ENCODE measurements around the gene DNAH12. TPM values are rescaled to one million over a fixed set of nuclear protein-coding genes. Genes with fewer than 3 reads are reported as not detected.

DNAH12 gene, protein sequence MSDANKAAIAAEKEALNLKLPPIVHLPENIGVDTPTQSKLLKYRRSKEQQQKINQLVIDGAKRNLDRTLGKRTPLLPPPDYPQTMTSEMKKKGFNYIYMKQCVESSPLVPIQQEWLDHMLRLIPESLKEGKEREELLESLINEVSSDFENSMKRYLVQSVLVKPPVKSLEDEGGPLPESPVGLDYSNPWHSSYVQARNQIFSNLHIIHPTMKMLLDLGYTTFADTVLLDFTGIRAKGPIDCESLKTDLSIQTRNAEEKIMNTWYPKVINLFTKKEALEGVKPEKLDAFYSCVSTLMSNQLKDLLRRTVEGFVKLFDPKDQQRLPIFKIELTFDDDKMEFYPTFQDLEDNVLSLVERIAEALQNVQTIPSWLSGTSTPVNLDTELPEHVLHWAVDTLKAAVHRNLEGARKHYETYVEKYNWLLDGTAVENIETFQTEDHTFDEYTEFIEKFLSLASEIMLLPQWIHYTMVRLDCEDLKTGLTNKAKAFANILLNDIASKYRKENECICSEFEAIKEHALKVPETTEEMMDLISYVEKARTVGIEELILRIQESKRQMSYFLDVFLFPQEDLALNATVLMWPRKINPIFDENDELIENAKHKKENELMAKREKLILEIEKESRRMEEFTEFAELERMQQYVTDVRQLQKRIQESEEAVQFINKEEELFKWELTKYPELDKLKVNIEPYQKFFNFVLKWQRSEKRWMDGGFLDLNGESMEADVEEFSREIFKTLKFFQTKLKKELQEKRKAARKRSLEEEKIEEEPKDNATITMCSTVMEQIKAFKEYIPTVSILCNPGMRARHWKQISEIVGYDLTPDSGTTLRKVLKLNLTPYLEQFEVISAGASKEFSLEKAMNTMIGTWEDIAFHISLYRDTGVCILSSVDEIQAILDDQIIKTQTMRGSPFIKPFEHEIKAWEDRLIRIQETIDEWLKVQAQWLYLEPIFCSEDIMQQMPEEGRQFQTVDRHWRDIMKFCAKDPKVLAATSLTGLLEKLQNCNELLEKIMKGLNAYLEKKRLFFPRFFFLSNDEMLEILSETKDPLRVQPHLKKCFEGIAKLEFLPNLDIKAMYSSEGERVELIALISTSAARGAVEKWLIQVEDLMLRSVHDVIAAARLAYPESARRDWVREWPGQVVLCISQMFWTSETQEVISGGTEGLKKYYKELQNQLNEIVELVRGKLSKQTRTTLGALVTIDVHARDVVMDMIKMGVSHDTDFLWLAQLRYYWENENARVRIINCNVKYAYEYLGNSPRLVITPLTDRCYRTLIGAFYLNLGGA (N-terminal part only)
- total RNA-seq = under 1 TPM; 0.16 to 0.44 (median 0.27) TPM

DNA sequence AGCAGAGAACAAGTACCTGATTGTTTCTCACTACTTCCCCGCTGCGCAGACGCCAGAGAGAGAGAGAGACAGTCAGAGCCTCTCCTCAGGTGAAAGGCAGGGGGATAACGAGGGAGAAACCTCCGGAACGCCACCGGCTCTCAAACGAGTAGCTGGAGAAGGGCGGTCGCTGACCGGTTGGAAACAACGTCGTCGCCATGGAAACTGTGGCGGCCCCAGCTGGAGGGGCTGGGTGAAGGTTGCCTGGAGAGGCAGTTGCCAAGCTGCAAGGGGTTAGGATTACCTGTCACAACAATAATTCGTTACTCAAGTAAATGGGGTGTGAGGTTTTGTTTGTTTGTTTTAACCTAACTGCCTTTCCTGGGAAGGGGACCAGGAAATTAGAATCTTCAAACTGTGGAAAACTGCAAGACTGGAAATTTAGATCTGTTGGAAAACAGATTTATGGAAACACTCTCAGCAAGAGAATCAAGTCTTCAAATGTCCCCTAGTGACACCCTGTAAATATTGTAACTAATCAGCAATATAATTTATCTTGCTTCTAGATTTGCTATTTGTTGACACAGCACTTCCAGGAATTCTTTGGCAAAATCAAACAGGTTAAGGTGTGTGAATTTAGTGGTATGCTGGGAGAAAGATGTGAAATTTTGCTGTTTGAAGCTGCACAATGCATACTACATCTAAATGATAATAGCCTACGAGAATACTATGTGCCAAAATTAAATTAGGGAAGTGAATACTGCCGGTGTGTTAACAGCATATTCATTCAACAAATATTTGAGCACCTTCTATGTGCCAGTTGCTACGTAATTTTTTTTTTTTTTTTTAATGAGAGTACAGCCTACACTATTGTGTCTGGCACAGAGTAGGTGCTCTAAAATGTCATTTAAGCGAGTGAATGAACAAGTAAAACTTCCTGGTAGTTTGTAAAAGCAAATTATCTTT, at the start of gene DNAH12:
Gene DNAH12 (minus strand): TSS at position 164 of the 945 bp plus-strand sequence. CDS start 1,474 bp downstream, outside the sequence.
- TF ChIP-seq, protein P1, sequence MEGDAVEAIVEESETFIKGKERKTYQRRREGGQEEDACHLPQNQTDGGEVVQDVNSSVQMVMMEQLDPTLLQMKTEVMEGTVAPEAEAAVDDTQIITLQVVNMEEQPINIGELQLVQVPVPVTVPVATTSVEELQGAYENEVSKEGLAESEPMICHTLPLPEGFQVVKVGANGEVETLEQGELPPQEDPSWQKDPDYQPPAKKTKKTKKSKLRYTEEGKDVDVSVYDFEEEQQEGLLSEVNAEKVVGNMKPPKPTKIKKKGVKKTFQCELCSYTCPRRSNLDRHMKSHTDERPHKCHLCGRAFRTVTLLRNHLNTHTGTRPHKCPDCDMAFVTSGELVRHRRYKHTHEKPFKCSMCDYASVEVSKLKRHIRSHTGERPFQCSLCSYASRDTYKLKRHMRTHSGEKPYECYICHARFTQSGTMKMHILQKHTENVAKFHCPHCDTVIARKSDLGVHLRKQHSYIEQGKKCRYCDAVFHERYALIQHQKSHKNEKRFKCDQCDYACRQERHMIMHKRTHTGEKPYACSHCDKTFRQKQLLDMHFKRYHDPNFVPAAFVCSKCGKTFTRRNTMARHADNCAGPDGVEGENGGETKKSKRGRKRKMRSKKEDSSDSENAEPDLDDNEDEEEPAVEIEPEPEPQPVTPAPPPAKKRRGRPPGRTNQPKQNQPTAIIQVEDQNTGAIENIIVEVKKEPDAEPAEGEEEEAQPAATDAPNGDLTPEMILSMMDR (IDR thresholded peaks at IDR 0.05; ENCODE audit: low read depth) = no peak

DNA sequence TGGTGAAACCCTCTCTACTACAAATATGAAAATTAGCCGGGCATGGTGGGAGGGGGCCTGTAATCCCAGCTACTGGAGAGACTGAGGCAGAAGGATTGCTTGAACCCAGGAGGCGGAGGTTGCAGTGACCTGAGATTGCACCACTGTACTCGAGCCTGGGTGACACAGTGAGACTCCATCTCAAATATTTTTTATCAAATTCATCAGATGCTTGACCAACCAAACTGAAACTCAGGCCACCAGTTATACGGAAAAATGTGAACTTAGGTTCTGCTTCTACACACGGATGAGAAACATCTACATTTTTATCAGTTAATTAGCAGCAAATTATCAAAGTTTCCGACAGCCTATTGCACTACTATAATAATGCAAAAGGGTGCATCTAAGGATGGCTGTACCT, 48.2 kb upstream of the DNAH12 start:
- TF ChIP-seq, protein P1 (IDR thresholded peaks at IDR 0.05; ENCODE audit: low read depth) = no peak

DNA sequence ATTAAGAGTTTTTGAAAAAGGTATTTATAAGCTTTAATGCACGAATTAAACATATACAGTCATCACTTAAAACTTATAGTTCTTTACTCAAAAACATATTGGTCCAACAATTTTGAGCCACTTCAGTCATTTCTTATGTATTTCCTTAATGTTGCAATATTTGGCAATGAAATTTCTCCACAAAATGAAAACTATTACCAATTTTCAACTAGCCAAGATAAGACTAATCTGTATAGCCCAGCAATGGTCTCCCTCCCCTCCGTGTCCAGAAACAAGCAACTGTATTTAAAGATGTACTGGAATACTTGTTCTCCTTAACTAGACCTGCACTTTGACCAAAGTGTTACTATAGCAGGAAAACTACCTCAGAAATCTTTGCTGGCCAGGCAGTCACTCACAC, 43.8 kb upstream of the DNAH12 start:
- TF ChIP-seq, protein P1 (IDR thresholded peaks at IDR 0.05; ENCODE audit: low read depth) = no peak

DNA sequence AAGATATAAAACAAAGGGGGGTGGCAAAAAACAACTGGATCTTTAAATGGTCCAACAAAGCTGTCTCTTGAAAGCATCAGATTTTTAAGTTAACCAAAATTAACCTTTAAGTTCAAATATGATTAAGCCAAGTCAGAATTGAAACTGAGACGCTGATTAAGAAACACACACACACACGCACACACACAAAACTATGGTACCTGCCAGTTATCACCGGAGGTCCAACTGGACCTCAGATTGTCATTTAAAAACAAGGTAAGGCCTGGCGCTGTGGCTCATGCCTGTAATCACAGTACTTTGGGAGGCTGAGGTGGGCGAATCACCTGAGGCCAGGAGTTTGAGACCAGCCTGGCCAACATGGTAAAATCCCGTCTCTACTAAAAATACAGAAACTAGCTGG, 42.6 kb upstream of the DNAH12 start:
- TF ChIP-seq, protein P1 (IDR thresholded peaks at IDR 0.05; ENCODE audit: low read depth) = no peak

DNA sequence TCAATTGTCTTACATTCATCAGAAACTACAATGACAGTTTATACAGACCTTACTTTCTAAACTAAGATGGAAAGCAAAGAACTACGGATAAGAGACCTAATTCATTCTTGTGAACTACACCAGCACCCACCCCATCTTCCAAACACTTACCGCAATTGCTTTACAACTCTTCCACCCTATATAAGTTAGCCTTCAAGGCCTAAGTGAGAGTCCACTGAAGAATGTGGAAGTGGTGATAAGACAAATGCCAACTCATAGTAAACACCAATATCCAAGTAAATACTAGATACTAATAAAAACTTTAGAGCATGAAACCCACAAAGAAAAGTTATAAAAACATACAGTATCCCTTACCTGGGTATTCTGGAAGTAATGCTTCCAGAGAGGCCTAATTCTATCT, 39.4 kb upstream of the DNAH12 start:
- TF ChIP-seq, protein P1 (IDR thresholded peaks at IDR 0.05; ENCODE audit: low read depth) = no peak

DNA sequence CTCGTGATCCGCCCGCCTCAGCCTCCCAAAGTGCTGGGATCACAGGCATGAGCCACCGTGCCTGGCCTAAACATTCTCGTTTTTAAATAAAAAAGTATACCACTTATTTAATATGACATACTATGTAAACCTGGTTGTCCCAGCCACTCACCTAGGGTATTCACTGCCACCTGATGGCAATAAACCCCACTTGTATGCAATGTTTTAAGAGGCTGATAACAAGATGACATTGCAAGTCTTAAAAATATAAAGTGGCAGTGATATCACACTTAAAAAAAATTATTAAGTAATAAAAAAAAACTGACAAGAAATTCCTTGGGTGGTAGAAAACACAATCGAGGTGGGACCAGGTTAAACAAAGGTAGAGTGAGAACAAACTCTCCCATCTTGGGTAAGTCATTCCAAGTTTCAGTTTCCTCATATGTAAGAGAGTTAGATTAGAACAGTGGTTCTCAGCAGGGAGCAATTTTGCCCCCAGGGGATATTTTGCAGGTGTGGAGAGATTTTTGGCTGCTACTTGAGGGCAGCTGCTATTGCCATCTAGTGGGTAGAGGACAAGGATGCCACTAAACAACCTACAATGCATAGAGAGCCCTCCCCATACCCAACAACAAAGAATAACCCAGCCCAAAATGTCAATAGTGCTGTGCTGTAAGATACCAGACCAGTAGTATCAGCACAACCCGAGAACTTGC, 38.5 kb upstream of the DNAH12 start:
- TF ChIP-seq, protein P1 (IDR thresholded peaks at IDR 0.05; ENCODE audit: low read depth) = no peak

Measured in subcutaneous adipose tissue (tissue), 4 donors.